ENCODE data around the gene PTPN13. TPM values are rescaled to one million over a fixed set of nuclear protein-coding genes. Genes with fewer than 3 reads are reported as not detected.

The PTPN13 gene
- total RNA-seq, 1 donor from 2014 or later = under 0.01 TPM

DNA sequence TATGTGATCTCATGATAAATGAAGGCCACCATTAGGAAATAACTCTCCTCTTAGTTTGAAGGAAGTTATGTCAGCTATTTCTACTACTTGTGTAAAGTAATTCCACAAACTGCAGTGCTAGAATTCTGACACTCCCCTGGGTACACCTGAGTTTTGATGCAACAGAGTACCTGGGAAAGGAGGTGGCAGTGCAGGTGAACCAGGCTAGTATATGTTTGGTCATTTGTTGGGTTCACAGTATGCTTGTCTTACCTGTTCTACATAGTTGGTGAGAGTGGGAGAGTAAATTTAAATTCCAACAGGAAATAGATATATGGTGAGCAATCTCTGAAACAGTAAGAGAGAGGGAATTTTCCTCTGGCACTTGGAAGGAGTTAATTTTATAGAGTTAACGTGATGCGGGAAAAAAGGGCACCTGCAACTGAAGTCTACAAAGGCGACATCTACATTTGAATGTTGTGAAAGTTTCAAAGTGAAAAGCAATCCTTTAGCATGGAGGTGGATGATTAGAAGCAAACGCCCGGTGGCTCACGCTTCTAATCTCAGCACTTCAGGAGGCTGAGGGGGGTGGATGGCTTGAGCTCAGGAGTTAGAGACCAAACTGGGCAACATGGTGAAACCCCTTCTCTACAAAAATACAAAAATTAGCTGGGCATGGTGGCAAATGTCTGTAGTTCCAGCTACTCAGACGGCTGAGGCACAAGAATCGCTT, 263.4 kb downstream of the PTPN13 start:
- DNase-seq (ENCODE audit: low read depth in 2 of 2) = no peak

Other genes starting within 250 kb of the PTPN13 start
- under 0.01 and 0.13 TPM in 2 replicates for gene MAPK10, start 234.3 kb upstream of the PTPN13 start, total RNA-seq

All from dermis microvascular lymphatic vessel endothelial cell (primary cell).